Osteoblast (primary cell): ENCODE results near the gene ADD2. TPM values are rescaled to one million over a fixed set of nuclear protein-coding genes. Genes with fewer than 3 reads are reported as not detected.

Experiments used
- DNase-seq: peaks from one replicate; pipeline ENCODE4 v3.0.0; 2011; ENCODE audit warnings: low spot score, mixed read lengths; ENCODE audit not compliant: insufficient read length; ENCODE audit errors: missing footprints
- H2AFZ ChIP-seq: 2 replicates; pipeline ENCODE4 v1.6.0; 2011; ENCODE audit warnings: mild to moderate bottlenecking, low read length
- H3K27ac ChIP-seq: 2 replicates; pipeline ENCODE4 v1.5.1; 2011; ENCODE audit warnings: mild to moderate bottlenecking, low read depth, low read length, moderate library complexity
- H3K27me3 ChIP-seq: 2 replicates; pipeline ENCODE4 v1.6.0; 2012; ENCODE audit warnings: mild to moderate bottlenecking, control low read depth, inconsistent platforms, low read length, moderate library complexity; ENCODE audit not compliant: insufficient read depth
- H3K36me3 ChIP-seq: 2 replicates; pipeline ENCODE4 v1.5.1; 2011; ENCODE audit warnings: mild to moderate bottlenecking, low read length, control low read depth, moderate library complexity; ENCODE audit not compliant: insufficient read depth
- H3K4me1 ChIP-seq: 2 replicates; pipeline ENCODE4 v1.5.1; 2011; ENCODE audit warnings: mild to moderate bottlenecking, low read length, control low read depth, moderate library complexity; ENCODE audit not compliant: insufficient read depth
- H3K4me2 ChIP-seq: 2 replicates; pipeline ENCODE4 v1.6.0; 2011; ENCODE audit warnings: mild to moderate bottlenecking, low read length; ENCODE audit not compliant: insufficient read depth
- H3K4me3 ChIP-seq: fragments of 200-600 bp; sonication (generic); 3 replicates; pipeline ENCODE4 v1.5.1; 2012; ENCODE audit warnings: mild to moderate bottlenecking, low read length, inconsistent platforms; ENCODE audit not compliant: insufficient read depth
- H3K79me2 ChIP-seq: 2 replicates; pipeline ENCODE4 v1.6.0; 2012; ENCODE audit warnings: mild to moderate bottlenecking, low read length, control low read depth, inconsistent platforms; ENCODE audit not compliant: insufficient read depth
- H3K9me3 ChIP-seq: 2 replicates; pipeline ENCODE4 v1.5.1; 2011; ENCODE audit warnings: low read depth, low read length, control low read depth
- H4K20me1 ChIP-seq: 2 replicates; pipeline ENCODE4 v1.6.0; 2012; ENCODE audit warnings: mild to moderate bottlenecking, low read length, control low read depth; ENCODE audit not compliant: insufficient read depth
- CTCF ChIP-seq: IDR thresholded peaks from 2 replicates; pipeline ENCODE4 v1.5.1; 2011; ENCODE audit warnings: mild to moderate bottlenecking, low read depth, low read length, moderate library complexity; ENCODE audit errors: extremely low read depth
- total RNA-seq: library from RNA; depleted of rRNA; stranded (reverse); fragments of >200 nt; gene quantifications from 2 replicates; pipeline ENCODE4 v1.2.3, GENCODE V29; 2012

ADD2 gene
- total RNA-seq, 1 donor, result not detected

DNA sequence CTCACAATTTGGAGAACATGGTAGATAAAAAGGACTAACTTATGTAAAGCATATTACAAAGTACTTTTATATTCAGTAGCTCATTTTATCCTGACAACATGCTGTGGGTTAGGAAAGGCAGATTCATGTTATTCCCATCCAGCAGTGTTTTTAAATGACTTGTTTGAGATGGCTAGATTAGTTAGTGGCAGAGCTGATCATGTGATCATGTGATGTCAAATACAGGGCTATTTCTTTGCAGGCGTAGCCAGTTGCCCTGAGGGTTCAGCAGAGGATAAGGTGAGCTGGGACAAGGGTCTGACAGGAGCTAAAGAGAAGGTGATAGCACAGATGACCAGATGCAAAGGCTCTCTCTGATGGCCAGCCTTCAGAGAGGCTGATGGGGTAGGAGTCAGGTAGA is 97.8 kb downstream of the ADD2 start:
- Histone ChIP-seq H3K27me3 (peaks cover 3% of the 10 kb centered on the region), H3K4me1 (no peaks in the 10 kb centered on the region), H3K9me3 (no peaks in the 10 kb centered on the region), H3K79me2 (no peaks in the 10 kb centered on the region), H4K20me1 (no peaks in the 10 kb centered on the region), H3K36me3 (no peaks in the 10 kb centered on the region), H3K4me3 (no peak overlapping the region), H2AFZ (no peak overlapping the region), H3K4me2 (no peak overlapping the region), H3K27ac (no peak overlapping the region)
- no peak for TF ChIP-seq CTCF
- DNase-seq, result no peak

GRCh38 chr2:70668911-70669310 is 99.1 kb downstream of the ADD2 start:
- H3K4me3 ChIP-seq, result no peak overlapping the region
- no peaks in the 10 kb centered on the region for H4K20me1 ChIP-seq
- no peak overlapping the region for H3K4me2 ChIP-seq
- H3K9me3 ChIP-seq, result no peaks in the 10 kb centered on the region
- H3K27me3 ChIP-seq, result peaks cover 1% of the 10 kb centered on the region
- no peaks in the 10 kb centered on the region for H3K36me3 ChIP-seq
- H2AFZ ChIP-seq, result no peak overlapping the region
- H3K4me1 ChIP-seq, result no peaks in the 10 kb centered on the region
- H3K79me2 ChIP-seq, result no peaks in the 10 kb centered on the region
- no peak for DNase-seq
- TF ChIP-seq CTCF, result no peak
- no peak overlapping the region for H3K27ac ChIP-seq

GRCh38 chr2:70668432-70668831 is 99.6 kb downstream of the ADD2 start:
- no peak overlapping the region for H3K4me3 ChIP-seq
- H4K20me1 ChIP-seq, result no peaks in the 10 kb centered on the region
- H3K27me3 ChIP-seq, result no peaks in the 10 kb centered on the region
- no peak for DNase-seq
- no peaks in the 10 kb centered on the region for H3K4me1 ChIP-seq
- no peak overlapping the region for H3K27ac ChIP-seq
- no peak for TF ChIP-seq CTCF
- no peak overlapping the region for H2AFZ ChIP-seq
- no peak overlapping the region for H3K4me2 ChIP-seq
- H3K36me3 ChIP-seq, result no peaks in the 10 kb centered on the region
- no peaks in the 10 kb centered on the region for H3K79me2 ChIP-seq
- H3K9me3 ChIP-seq, result no peaks in the 10 kb centered on the region

GRCh38 chr2:70664525-70664924 is 103.5 kb downstream of the ADD2 start:
- no peak overlapping the region for H2AFZ ChIP-seq
- no peak overlapping the region for H3K27ac ChIP-seq
- H3K79me2 ChIP-seq, result no peaks in the 10 kb centered on the region
- H3K36me3 ChIP-seq, result no peaks in the 10 kb centered on the region
- no peak overlapping the region for H3K4me3 ChIP-seq
- no peak for TF ChIP-seq CTCF
- H4K20me1 ChIP-seq, result no peaks in the 10 kb centered on the region
- no peak overlapping the region for H3K4me2 ChIP-seq
- DNase-seq, result no peak
- H3K27me3 ChIP-seq, result peaks cover 2% of the 10 kb centered on the region
- H3K9me3 ChIP-seq, result no peaks in the 10 kb centered on the region
- H3K4me1 ChIP-seq, result no peaks in the 10 kb centered on the region
